Right cardiac atrium (tissue), 5 donors: ENCODE results near the gene RAB18. TPM values are rescaled to one million over a fixed set of nuclear protein-coding genes. Genes with fewer than 3 reads are reported as not detected.
"Not testable (repeated sequence)": the region's sequence is repeated elsewhere in the genome, so short reads cannot be mapped to it uniquely, and the experiment has no call there.

Experiments
- ATAC-seq, 2 donors: fragments of 200-7000 bp; cut with Tn5 transposase; one replicate each; pipeline versions ENCODE4 v1.8.0 to v1.9.1; 2020; ENCODE audit warnings: moderate library complexity in 2 of 2, mild to moderate bottlenecking in 1 of 2
- DNase-seq, 3 donors: peaks; one replicate each; pipeline ENCODE4 v3.0.0-alpha.2; 2020
- H3K27ac ChIP-seq: one replicate; pipeline ENCODE4 v1.5.1; 2013; ENCODE audit warnings: mild to moderate bottlenecking, low read length, control low read depth, moderate library complexity
- H3K27me3 ChIP-seq: one replicate; pipeline ENCODE4 v1.6.1; 2013; ENCODE audit not compliant: control insufficient read depth, insufficient read depth
- H3K4me1 ChIP-seq: one replicate; pipeline ENCODE4 v1.6.1; 2013; ENCODE audit warnings: low read length; ENCODE audit not compliant: control insufficient read depth, insufficient read depth
- H3K4me3 ChIP-seq: one replicate; pipeline ENCODE4 v1.5.1; 2013; ENCODE audit warnings: low read length, control low read depth
- H3K9me3 ChIP-seq: one replicate; pipeline ENCODE4 v1.6.1; 2013; ENCODE audit warnings: low read length; ENCODE audit not compliant: control insufficient read depth
- WGBS: extraction: QIAGEN DNeasy Blood & Tissue Kit; methylation state at CpG from one replicate; pipeline ENCODE4 v1.1.7; 2013; 5-methylcytosine and 5-hydroxymethylcytosine counted together
- intact Hi-C, 4 donors: fragments of 100-400 bp; cut with DNase I; formaldehyde crosslinking; loops; one replicate each; pipeline versions ENCODE4 v1.11.0 to v1.14.0; 2022 to 2023
- long read RNA-seq, 4 donors: library from polyadenylated mRNA; unstranded; transcript quantifications; one replicate each; pipeline ENCODE4 v2.0.0, GENCODE V29; 2020 to 2021
- polyA plus RNA-seq: library from polyadenylated mRNA; stranded (reverse); fragments of 200-250 nt; gene quantifications from one replicate; pipeline ENCODE4 v1.2.3, GENCODE V29; 2013
- total RNA-seq, 4 donors: library from RNA; stranded (reverse); fragmentation: NEBNext Ultra II Directional; extraction: Animal tissue kit (Norgen Biotek cat#: 25700); gene quantifications; one replicate each; pipeline ENCODE4 v1.2.1, GENCODE V29; 2021
- donor health status: healthy with polysubstance abuse.
- donor health status: DM: no; HTN: yes; CAD: no.
- donor health status: DM: no; HTN: no; CAD: no.
- donor health status: DM: no; HTN: yes; CAD: no; lungs with severe emphysema.
- donor health status: DM: yes; HTN: yes; CAD: no.

Gene RAB18
- total RNA-seq (100 to 1,000 TPM; 114 to 125 (median 116) TPM), polyA plus RNA-seq (41.1 TPM)
- long read RNA-seq, donor 1, full-length matches to known transcripts: 133 of 152 reads
- long read RNA-seq, donor 1, partial matches to known transcripts: 1 of 152 reads
- long read RNA-seq, donor 1, other reads (novel, unspliced or antisense): 18 of 152 reads
- long read RNA-seq, donor 2, full-length matches to known transcripts: 29 of 33 reads
- long read RNA-seq, donor 2, partial matches to known transcripts: 0 of 33 reads
- long read RNA-seq, donor 2, other reads (novel, unspliced or antisense): 4 of 33 reads
- long read RNA-seq, donor 3, full-length matches to known transcripts: 383 of 414 reads
- long read RNA-seq, donor 3, partial matches to known transcripts: 8 of 414 reads
- long read RNA-seq, donor 3, other reads (novel, unspliced or antisense): 23 of 414 reads
- long read RNA-seq, donor 4, full-length matches to known transcripts: 55 of 58 reads
- long read RNA-seq, donor 4, partial matches to known transcripts: 1 of 58 reads
- long read RNA-seq, donor 4, other reads (novel, unspliced or antisense): 2 of 58 reads

DNA sequence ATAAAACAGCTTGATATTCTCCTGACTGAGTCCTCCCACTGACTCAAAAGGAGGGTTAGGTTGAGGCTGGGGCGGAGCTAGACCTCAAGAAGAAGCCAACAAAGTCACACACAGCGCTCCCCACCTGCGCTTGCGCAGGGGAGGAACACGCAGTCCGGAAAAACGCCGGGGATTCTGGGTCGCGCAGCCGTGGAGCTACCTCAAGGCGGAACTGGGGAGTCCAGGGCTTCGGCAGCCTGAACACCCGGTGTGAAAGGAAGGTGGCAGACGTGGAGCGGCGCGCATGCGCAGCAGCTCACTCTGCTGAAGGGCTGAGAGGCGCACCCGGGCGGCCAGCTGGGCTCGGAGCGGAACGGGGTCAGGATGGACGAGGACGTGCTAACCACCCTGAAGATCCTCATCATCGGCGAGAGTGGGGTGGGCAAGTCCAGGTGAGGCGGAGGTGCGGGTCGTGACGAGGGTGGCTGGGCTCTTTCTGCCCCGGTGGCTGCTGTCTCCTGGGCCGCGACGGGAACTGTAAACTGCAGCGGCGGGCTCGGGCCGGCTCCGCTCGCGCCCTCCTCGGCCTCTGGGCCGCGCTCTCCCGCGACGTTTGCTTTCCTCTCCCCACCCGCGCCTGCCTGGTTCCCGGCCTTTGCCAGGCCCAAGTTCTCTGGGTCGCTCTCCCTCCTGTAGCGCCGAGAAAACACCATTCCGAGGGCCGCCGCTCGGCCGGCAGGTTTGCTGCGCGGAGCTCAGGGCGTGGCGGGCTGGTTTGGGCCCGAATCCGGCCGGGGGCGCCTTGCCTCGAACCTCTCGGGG, at the start of gene RAB18:
RAB18 (plus strand) TSS at position 298 of the 801 bp plus-strand sequence; CDS start at position 364, 66 bp downstream.
- intact Hi-C loops: no loop called here
- under 1% methylated on average over 71 of the region's 71 CpGs for WGBS
- Histone ChIP-seq H3K4me3 (peak within 1 kb of the TSS; percentile 69), H3K27me3 (no peaks in the 10 kb centered on the region), H3K4me1 (peaks cover 3% of the 10 kb centered on the region), H3K27ac (peak within 1 kb of the TSS; percentile 89), H3K9me3 (no peaks in the 10 kb centered on the region)
- DNase-seq (peak; percentile 99), ATAC-seq (peak; percentile 99)

DNA sequence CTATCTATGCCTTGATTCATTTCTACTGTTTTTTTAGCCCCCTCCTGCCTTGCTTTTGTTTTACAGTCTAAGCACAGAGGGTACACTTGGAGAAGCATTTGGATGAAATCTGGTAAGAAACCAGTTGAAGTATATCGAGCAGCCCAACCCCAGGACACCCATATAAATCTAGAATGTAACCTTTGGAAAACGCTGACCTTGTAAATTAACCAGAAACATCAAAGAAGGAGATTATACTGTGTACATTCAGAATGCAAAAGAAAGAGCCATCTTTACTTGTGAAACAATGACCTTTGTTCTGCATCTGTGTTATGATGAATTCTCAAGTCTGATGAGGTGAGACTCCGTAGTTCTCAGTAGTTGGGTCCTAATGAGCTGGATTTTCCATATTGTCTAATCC, 49.3 kb upstream of the RAB18 start:
- Histone ChIP-seq H3K4me1 (no peaks in the 10 kb centered on the region), H3K27me3 (no peaks in the 10 kb centered on the region), H3K4me3 (no peak overlapping the region), H3K27ac (no peak overlapping the region), H3K9me3 (no peaks in the 10 kb centered on the region)
- WGBS: 80% methylated on average over 3 of the region's 3 CpGs
- intact Hi-C loops: no loop called here
- DNase-seq (no peak), ATAC-seq (no peak)

DNA sequence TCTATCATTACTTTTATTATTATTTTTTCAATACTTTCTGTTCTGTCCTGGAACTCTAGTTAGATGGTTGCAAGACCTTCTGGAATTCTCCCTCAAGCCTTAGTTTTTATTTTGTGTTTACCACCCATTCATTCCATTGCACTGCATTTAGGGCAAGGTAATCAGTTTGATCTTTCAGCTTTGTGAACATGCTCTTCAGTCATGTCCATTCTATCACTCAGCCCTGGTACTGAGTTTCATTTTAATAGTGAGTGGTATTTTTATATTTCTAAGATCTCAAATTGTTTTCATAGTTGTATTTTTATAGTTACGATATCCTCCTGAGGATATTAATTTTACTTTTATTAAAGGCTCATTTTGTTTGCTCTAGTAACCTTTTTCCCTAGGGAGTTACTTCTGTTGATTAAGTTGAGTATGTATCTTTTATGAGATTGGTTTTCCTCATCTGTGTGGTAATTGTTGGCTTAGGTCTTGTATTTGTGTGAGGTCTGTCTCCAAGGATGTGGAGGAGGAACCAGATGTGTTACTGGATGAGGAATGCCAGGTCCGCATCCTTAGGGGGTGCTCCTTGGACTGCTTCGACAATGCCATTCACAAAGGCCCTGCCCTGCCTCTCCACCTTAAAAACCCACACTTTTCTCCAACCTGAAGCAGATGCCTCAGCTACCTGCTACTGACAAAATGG, 46.7 kb upstream of the RAB18 start:
- H3K27ac ChIP-seq: no peak overlapping the region

GRCh38 chr10:27457966-27458365, 46.1 kb upstream of the RAB18 start:
- WGBS: 22% methylated on average over 2 of the region's 2 CpGs
- no peaks in the 10 kb centered on the region for H3K9me3 ChIP-seq
- H3K4me3 ChIP-seq: no peak overlapping the region
- no peak for DNase-seq
- no peak overlapping the region for H3K27ac ChIP-seq
- H3K27me3 ChIP-seq: no peaks in the 10 kb centered on the region
- H3K4me1 ChIP-seq: no peaks in the 10 kb centered on the region
- no peak for ATAC-seq
- intact Hi-C loops: no loop called here

More for the DNA sequence above, 46.7 kb upstream of the RAB18 start:
- WGBS: 78% methylated on average over 3 of the region's 3 CpGs
- DNase-seq (no peak), ATAC-seq (no peak)
- no peaks in the 10 kb centered on the region for H3K4me1 ChIP-seq
- H3K9me3 ChIP-seq: no peaks in the 10 kb centered on the region
- H3K27me3 ChIP-seq: no peaks in the 10 kb centered on the region
- no peak overlapping the region for H3K4me3 ChIP-seq
- intact Hi-C loops: no loop called here

DNA sequence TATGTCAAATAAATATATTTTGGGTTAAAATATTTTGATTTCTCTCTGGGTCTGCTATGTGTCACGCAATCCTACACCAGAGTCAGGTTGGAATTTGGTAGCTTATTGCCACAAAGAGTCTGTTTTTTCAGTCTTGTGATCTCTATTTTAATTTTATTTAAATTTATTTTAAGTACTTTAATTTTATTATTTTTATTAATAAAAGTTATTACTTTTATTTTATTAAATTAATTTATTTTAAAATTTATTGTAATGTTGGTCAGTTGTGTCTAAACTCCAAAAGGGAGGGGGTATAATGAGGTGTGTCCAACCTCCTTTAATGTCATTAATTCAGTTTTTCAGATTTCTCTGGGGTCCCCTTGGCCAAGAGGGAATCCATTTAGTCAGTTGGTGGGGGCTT, 42.8 kb upstream of the RAB18 start:
- Histone ChIP-seq H3K4me3 (no peak overlapping the region), H3K9me3 (no peaks in the 10 kb centered on the region), H3K27ac (no peak overlapping the region), H3K4me1 (no peaks in the 10 kb centered on the region), H3K27me3 (no peaks in the 10 kb centered on the region)
- WGBS: 95% methylated on average over 1 of the region's 1 CpG
- intact Hi-C loops: no loop called here
- DNase-seq (no peak), ATAC-seq (no peak)

DNA sequence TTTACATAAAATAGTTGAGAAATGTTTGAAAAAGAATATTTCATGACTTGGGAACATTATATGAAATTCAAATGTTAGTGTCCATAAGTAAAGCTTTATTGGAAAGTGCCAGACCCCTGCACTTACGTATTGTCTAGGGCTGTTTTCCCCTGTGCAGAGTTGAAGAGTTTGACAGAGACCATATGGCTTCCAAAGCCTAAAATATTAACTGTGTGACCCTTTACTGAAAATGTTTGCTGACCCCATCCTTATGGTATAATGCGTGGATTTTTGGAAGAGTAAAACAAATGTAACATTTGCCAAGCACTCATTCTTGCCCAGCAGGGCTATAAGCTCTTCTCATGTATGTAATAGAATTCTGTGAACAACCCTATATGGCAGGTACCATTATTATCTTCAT, 40.1 kb upstream of the RAB18 start:
- ATAC-seq: no peak
- Histone ChIP-seq H3K27me3 (no peaks in the 10 kb centered on the region), H3K4me3 (no peak overlapping the region), H3K27ac (no peak overlapping the region), H3K9me3 (no peaks in the 10 kb centered on the region), H3K4me1 (no peaks in the 10 kb centered on the region)
- no peak for DNase-seq
- intact Hi-C loops: no loop called here
- 39% methylated on average over 2 of the region's 2 CpGs for WGBS

DNA sequence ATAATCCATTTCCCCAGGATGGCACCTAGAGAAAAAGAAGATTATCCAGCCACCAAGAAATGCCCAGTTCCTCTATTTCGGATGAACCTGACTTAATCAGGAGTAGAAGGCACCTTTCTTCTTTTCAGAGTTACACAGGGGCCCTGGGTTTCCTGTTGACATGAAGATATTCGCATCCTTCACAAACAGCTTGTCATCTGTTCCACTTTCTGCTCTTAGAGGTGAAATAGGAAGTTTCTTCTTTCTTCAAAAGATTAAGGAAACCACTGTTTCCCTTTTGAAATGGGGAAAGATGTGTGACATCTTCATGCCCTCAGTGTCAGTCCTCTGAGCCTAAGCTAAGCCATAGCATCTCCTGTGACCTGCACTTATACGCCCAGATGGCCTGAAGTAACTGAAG, 39.1 kb upstream of the RAB18 start:
- H3K27me3 ChIP-seq: no peaks in the 10 kb centered on the region
- no peak overlapping the region for H3K4me3 ChIP-seq
- DNase-seq (no peak), ATAC-seq (no peak)
- 62% methylated on average over 3 of the region's 3 CpGs for WGBS
- H3K9me3 ChIP-seq: no peaks in the 10 kb centered on the region
- intact Hi-C loops: no loop called here
- no peak overlapping the region for H3K27ac ChIP-seq
- no peaks in the 10 kb centered on the region for H3K4me1 ChIP-seq

DNA sequence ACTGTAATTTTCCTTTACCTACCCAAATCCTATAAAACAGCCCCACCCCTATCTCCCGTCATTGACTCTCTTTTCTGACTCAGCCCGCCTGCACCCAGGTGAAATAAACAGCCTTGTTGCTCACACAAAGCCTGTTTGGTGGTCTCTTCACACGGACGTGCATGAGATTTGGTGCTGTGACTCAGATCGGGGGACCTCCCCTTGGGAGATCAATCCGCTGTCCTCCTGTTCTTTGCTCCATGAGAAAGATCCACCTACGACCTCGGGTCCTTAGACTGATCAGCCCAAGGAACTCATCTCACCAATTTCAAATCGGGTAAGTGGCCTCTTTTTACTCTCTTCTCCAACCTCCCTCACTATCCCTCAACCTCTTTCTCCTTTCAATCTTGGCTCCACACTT, 38.5 kb upstream of the RAB18 start:
- H3K9me3 ChIP-seq, H3K4me1 ChIP-seq, DNase-seq, H3K4me3 ChIP-seq, intact Hi-C loops, H3K27ac ChIP-seq, ATAC-seq, H3K27me3 ChIP-seq: not testable (repeated sequence)
- 79% methylated on average over 8 of the region's 9 CpGs for WGBS

DNA sequence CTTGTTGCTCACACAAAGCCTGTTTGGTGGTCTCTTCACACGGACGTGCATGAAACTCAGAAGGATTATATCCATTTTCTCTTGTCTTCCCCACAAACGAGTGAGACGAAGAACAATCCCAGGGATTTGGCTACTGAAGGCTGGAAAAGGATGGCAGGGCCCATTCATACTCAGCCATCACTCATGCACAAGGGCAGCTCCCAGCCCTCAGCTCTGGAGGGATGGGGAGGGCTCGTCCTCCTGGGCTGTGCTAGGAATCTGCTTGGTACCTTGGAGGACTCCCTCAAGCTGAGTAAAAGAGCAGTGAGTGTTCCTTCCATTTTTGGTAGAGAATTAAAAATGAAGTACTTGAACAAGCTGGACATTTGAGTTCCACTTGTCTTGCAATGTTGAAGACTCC, 33.2 kb upstream of the RAB18 start:
- ATAC-seq: no peak
- Histone ChIP-seq H3K27me3 (no peaks in the 10 kb centered on the region), H3K4me3 (no peak overlapping the region), H3K4me1 (no peaks in the 10 kb centered on the region), H3K9me3 (no peaks in the 10 kb centered on the region), H3K27ac (no peak overlapping the region)
- intact Hi-C loops: no loop called here
- DNase-seq: no peak
- 55% methylated on average over 5 of the region's 5 CpGs for WGBS

DNA sequence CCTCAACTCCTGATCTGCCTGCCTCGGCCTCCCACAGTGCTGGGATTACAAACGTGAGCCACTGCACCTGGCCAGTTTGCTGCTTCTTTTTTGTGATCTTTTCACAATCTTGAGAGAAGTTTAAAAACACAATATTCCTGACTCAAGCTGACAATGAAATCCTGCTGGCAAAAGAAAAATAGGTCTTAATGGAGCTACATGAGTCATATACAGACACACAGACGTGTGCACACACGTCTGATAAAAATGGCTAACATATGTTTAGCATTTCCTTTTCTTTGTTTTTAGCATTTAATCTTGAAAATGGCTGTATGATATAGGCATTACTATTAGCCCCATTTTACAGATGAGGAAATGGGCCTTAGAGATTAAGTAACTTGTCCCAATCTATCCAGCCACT, 29.4 kb upstream of the RAB18 start:
- H3K4me3 ChIP-seq: no peak overlapping the region
- DNase-seq (no peak), ATAC-seq (no peak)
- H3K4me1 ChIP-seq: no peaks in the 10 kb centered on the region
- intact Hi-C loops: no loop called here
- 71% methylated on average over 4 of the region's 4 CpGs for WGBS
- no peak overlapping the region for H3K27ac ChIP-seq
- H3K9me3 ChIP-seq: no peaks in the 10 kb centered on the region
- H3K27me3 ChIP-seq: no peaks in the 10 kb centered on the region

DNA sequence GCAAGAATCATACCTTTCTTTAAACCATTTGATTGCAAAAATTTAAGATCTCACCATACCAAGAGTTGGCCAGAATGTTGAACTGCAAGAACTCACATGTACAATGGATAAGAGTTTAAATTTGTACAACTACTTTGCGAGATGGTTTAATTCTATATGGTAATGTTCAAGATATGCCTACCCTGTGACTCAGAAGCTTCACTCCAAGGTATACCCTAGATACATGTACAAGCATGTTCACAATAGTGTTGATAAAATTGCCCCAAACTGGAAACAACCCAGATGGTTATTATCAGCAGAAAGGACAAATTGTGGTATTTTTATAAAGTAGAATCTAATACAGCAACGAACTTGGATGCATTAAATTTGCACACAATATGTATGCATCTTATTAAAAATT, 25.1 kb upstream of the RAB18 start:
- no peak for ATAC-seq
- 58% methylated on average over 2 of the region's 2 CpGs for WGBS
- no peaks in the 10 kb centered on the region for H3K27me3 ChIP-seq
- no peaks in the 10 kb centered on the region for H3K4me1 ChIP-seq
- no peaks in the 10 kb centered on the region for H3K9me3 ChIP-seq
- no peak for DNase-seq
- H3K27ac ChIP-seq: no peak overlapping the region
- no peak overlapping the region for H3K4me3 ChIP-seq
- intact Hi-C loops: no loop called here
